ENCODE results near the gene EID1. TPM values are rescaled to one million over a fixed set of nuclear protein-coding genes. Genes with fewer than 3 reads are reported as not detected.

The EID1 gene
- total and polyA plus RNA-seq, 2 donors (not counting 3 experiments of a cell fraction or from before 2014, with no cell fraction given) = 146 to 155 TPM

- Histone ChIP-seq H3K4me3 (replicated peaks in 1 of 3; ENCODE audit: insufficient read depth in 1 of 3, low read depth in 1 of 3, low read length in 3 of 3) (no peak overlapping the region), H3K9me1 (replicated peaks; ENCODE audit: control insufficient read depth, extremely low read depth, insufficient read depth, low read length) (no peaks in the 10 kb centered on the region), H3K79me2 (ENCODE audit: control insufficient read depth, insufficient read depth, low read length) (no peaks in the 10 kb centered on the region), H3K9ac (replicated peaks; ENCODE audit: extremely low read depth, insufficient read depth, low read length) (no peak overlapping the region), H3K27me3 (ENCODE audit: control insufficient read depth in 2 of 2, insufficient read depth in 2 of 2, low read length in 2 of 2) (peaks cover 3 to 9% of the 10 kb centered on the region in 2 experiments), H3K36me3 (ENCODE audit: control insufficient read depth in 2 of 2, extremely low read depth in 1 of 2, insufficient read depth in 2 of 2, low read length in 2 of 2) (no peaks in the 10 kb centered on the region), H2AFZ (ENCODE audit: low read depth, low read length) (no peak overlapping the region), H3K4me2 (ENCODE audit: insufficient read depth, low read length) (no peak overlapping the region), H3K9me3 (replicated peaks; ENCODE audit: control insufficient read depth, insufficient read depth, low read length) (no peaks in the 10 kb centered on the region), H4K20me1 (replicated peaks; ENCODE audit: control insufficient read depth, extremely low read depth, insufficient read depth, low read length) (no peaks in the 10 kb centered on the region), H3K4me1 (ENCODE audit: control insufficient read depth, extremely low read depth, insufficient read depth, low read length) (no peaks in the 10 kb centered on the region), H3K27ac (ENCODE audit: insufficient read depth, low read depth, low read length) (no peak overlapping the region)
- TF ChIP-seq FOS (IDR thresholded peaks at IDR 0.05; ENCODE audit: borderline replicate concordance, insufficient read depth, low read length) = no peak
- TF ChIP-seq GATA2 (IDR thresholded peaks at IDR 0.05; ENCODE audit: insufficient read depth, insufficient read length, low read depth, low read length) = no peak
- TF ChIP-seq CTCF (IDR thresholded peaks at IDR 0.05; ENCODE audit: extremely low read depth in 1 of 2, insufficient read depth in 1 of 2, low read depth in 1 of 2, low read length in 2 of 2) = no peak
- no peak for TF ChIP-seq EZH2 (IDR thresholded peaks at IDR 0.05; ENCODE audit: borderline replicate concordance, low read depth, low read length, severe bottlenecking)
- no peak for TF ChIP-seq POLR2A (IDR thresholded peaks at IDR 0.05; ENCODE audit: low read depth, low read length)
- TF ChIP-seq JUN (IDR thresholded peaks at IDR 0.05; ENCODE audit: borderline replicate concordance, insufficient read depth, insufficient read length, low read depth) = no peak
- TF ChIP-seq MYC (IDR thresholded peaks at IDR 0.05; ENCODE audit: low read depth, low read length) = no peak
- no peak for TF ChIP-seq MAX (IDR thresholded peaks at IDR 0.05; ENCODE audit: insufficient read depth, insufficient read length)
- no peak for TF ChIP-seq POLR2AphosphoS5 (IDR thresholded peaks at IDR 0.05; ENCODE audit: insufficient read depth, low read depth, low read length)
- ChIA-PET CTCF (no interaction called here), POLR2A (no interaction called here)
- dilution Hi-C loops (cut with MboI; ENCODE audit: extremely low pct_ligation_motif_present, low sequenced_read_pairs) (no loop called here), intact Hi-C loops (cut with micrococcal nuclease) (no loop called here)
- no TSS peak for BruUV-seq (replicated peaks)
- DNase-seq (ENCODE audit: low read depth, low spot score) (no peak), FAIRE-seq (no peak)
Measured at GRCh38 chr15:48828471-48828870, 49.5 kb upstream of the EID1 start.
